Lung (tissue), 12 donors: ENCODE data around the gene ADAMTS15. TPM values are rescaled to one million over a fixed set of nuclear protein-coding genes. Genes with fewer than 3 reads are reported as not detected.

Source experiments
- ATAC-seq: fragments of 200-7000 bp; cut with Tn5 transposase; one replicate; pipeline ENCODE4 v1.9.1; 2020; ENCODE audit warnings: moderate number of reproducible peaks; ENCODE audit not compliant: insufficient read depth, low FRiP score
- DNase-seq, 3 donors: peaks; one replicate each; pipeline ENCODE4 v3.0.0-alpha.2; 2013 to 2017
- H3K27ac ChIP-seq, 2 donors: one replicate each; pipeline ENCODE4 v1.5.1; 2013; ENCODE audit warnings: mild to moderate bottlenecking in 2 of 2, moderate library complexity in 2 of 2, control low read depth in 1 of 2, inconsistent platforms in 1 of 2, low read depth in 1 of 2, low read length in 1 of 2
- H3K27me3 ChIP-seq, 3 donors: one replicate each; pipeline ENCODE4 v1.5.1; 2013; ENCODE audit warnings: low read length in 2 of 3; ENCODE audit not compliant: control insufficient read depth in 3 of 3, insufficient read depth in 3 of 3
- H3K36me3 ChIP-seq, 4 donors: one replicate each; pipeline ENCODE4 v1.5.1; 2013; ENCODE audit warnings: low read length in 4 of 4, mild to moderate bottlenecking in 1 of 4, moderate library complexity in 1 of 4; ENCODE audit not compliant: control insufficient read depth in 4 of 4, insufficient read depth in 4 of 4
- H3K4me1 ChIP-seq, 5 donors: one replicate each; pipeline ENCODE4 v1.5.1; 2013; ENCODE audit warnings: low read length in 5 of 5, mild to moderate bottlenecking in 2 of 5, moderate library complexity in 1 of 5; ENCODE audit not compliant: control insufficient read depth in 5 of 5, insufficient read depth in 5 of 5
- H3K4me3 ChIP-seq: one replicate; pipeline ENCODE4 v1.5.1; 2013; ENCODE audit warnings: mild to moderate bottlenecking, control low read depth, moderate library complexity
- H3K9ac ChIP-seq, 2 donors: one replicate each; pipeline ENCODE4 v1.5.1; 2013; ENCODE audit warnings: low read length in 2 of 2, control low read depth in 1 of 2; ENCODE audit not compliant: insufficient read depth in 1 of 2
- H3K9me3 ChIP-seq, 4 donors: one replicate each; pipeline ENCODE4 v1.5.1; 2013; ENCODE audit warnings: low read length in 3 of 4, mild to moderate bottlenecking in 1 of 4, moderate library complexity in 1 of 4; ENCODE audit not compliant: control insufficient read depth in 4 of 4, insufficient read depth in 3 of 4
- CTCF ChIP-seq: IDR thresholded peaks from 2 replicates; pipeline ENCODE4 v1.5.1; 2012; ENCODE audit warnings: mild to moderate bottlenecking; ENCODE audit errors: control extremely low read depth, extremely low read depth
- WGBS, 2 donors: extraction: QIAGEN DNeasy Blood & Tissue Kit; methylation state at CpG; one replicate each; pipeline ENCODE4 v1.1.7; 2013; 5-methylcytosine and 5-hydroxymethylcytosine counted together
- polyA plus RNA-seq, 2 donors: library from polyadenylated mRNA; stranded (reverse); fragments of 200-250 nt; gene quantifications; one replicate each; pipeline ENCODE4 v1.2.1, GENCODE V29; 2013
- total RNA-seq, 2 donors: library from RNA; depleted of rRNA in 1 of 2; stranded (reverse); fragments of >200 nt in 1 of 2; gene quantifications; one replicate each; pipeline ENCODE4 v1.2.1, GENCODE V29; 2014 to 2021
- donor health status: control.
- donor health status: control.
- donor health status: Bipolar disorder and iron deficiency.
- donor health status: healthy.
- donor health status: DM: yes; HTN: yes; CAD: no.

The ADAMTS15 gene
- total and polyA plus RNA-seq, 4 donors = 4.4 to 22.9 (median 13.3) TPM

- no peaks in the 10 kb centered on the region for H3K9me3 ChIP-seq
- DNase-seq (no peak), ATAC-seq (no peak)
- peaks cover 0 to 33% (median 21%) of the 10 kb centered on the region in 5 donors for H3K4me1 ChIP-seq
- WGBS, 2 donors = 91 to 92% methylated on average over 7 of the region's 7 CpGs
- H3K9ac ChIP-seq = no peak overlapping the region
- H3K4me3 ChIP-seq = no peak overlapping the region
- no peak overlapping the region for H3K27ac ChIP-seq
- H3K36me3 ChIP-seq = peaks cover 5 to 52% (median 33%) of the 10 kb centered on the region in 4 donors
- no peaks in the 10 kb centered on the region for H3K27me3 ChIP-seq
- TF ChIP-seq CTCF = no peak
These were observed 11.1 kb downstream of the ADAMTS15 start for GRCh38 chr11:130459521-130459920.

- 93 to 95% methylated on average over 31 of the region's 31 CpGs for WGBS, 2 donors
- Histone ChIP-seq H3K4me3 (no peak overlapping the region), H3K36me3 (peaks cover 5 to 70% (median 42%) of the 10 kb centered on the region in 4 donors), H3K27ac (no peak overlapping the region), H3K9ac (no peak overlapping the region), H3K9me3 (no peaks in the 10 kb centered on the region), H3K27me3 (no peaks in the 10 kb centered on the region), H3K4me1 (peaks cover 0 to 20% (median 9%) of the 10 kb centered on the region in 5 donors)
- DNase-seq = no peak
- no peak for TF ChIP-seq CTCF
- no peak for ATAC-seq
These were observed 13.8 kb downstream of the ADAMTS15 start for GRCh38 chr11:130462101-130462885.

- WGBS, 2 donors = 90% methylated on average over 8 of the region's 8 CpGs
- ATAC-seq = no peak
- Histone ChIP-seq H3K27me3 (no peaks in the 10 kb centered on the region), H3K4me3 (no peak overlapping the region), H3K9me3 (no peaks in the 10 kb centered on the region), H3K4me1 (peaks cover 0 to 17% (median 6%) of the 10 kb centered on the region in 5 donors), H3K36me3 (peaks cover 5 to 68% (median 41%) of the 10 kb centered on the region in 4 donors), H3K9ac (no peak overlapping the region), H3K27ac (no peak overlapping the region)
- DNase-seq = no peak
- TF ChIP-seq CTCF = no peak
These were observed 14.5 kb downstream of the ADAMTS15 start for GRCh38 chr11:130462931-130463330.
